Left kidney (tissue), 1 donor: ENCODE data around the gene GARIN5B. TPM values are rescaled to one million over a fixed set of nuclear protein-coding genes. Genes with fewer than 3 reads are reported as not detected.

Experiments
- polyA plus RNA-seq: library from polyadenylated mRNA; unstranded; fragments of 120-200 nt; gene quantifications from one replicate; pipeline ENCODE4 v1.2.1, GENCODE V29; 2013; ENCODE audit not compliant: insufficient read length

Gene GARIN5B
- polyA plus RNA-seq, 1 donor = 0.17 TPM

Other genes starting within 250 kb of the GARIN5B start
- 68.6 TPM for gene PPP1R12C, start 245.6 kb downstream of the GARIN5B start, polyA plus RNA-seq
- gene TNNT1, start 214.1 kb downstream of the GARIN5B start, polyA plus RNA-seq = 3.8 TPM
- gene TNNI3, start 205.5 kb downstream of the GARIN5B start, polyA plus RNA-seq = 3.3 TPM
- 7.5 TPM for gene DNAAF3, start 196.6 kb downstream of the GARIN5B start, polyA plus RNA-seq
- 0.30 TPM for gene SYT5, start 183.0 kb downstream of the GARIN5B start, polyA plus RNA-seq
- 0.07 TPM for gene PTPRH, start 153.8 kb downstream of the GARIN5B start, polyA plus RNA-seq
- gene TMEM86B, start 134.5 kb downstream of the GARIN5B start, polyA plus RNA-seq = 2.8 TPM
- gene PPP6R1, start 104.2 kb downstream of the GARIN5B start, polyA plus RNA-seq = 46.0 TPM
- gene HSPBP1, start 83.2 kb downstream of the GARIN5B start, polyA plus RNA-seq = 24.0 TPM
- 14.7 TPM for gene BRSK1, start 79.3 kb downstream of the GARIN5B start, polyA plus RNA-seq
- gene TMEM150B, start 37.9 kb downstream of the GARIN5B start, polyA plus RNA-seq = 1.5 TPM
- 24.4 TPM for gene KMT5C, start 23.4 kb downstream of the GARIN5B start, polyA plus RNA-seq
- 0.78 TPM for gene COX6B2, start 8.5 kb downstream of the GARIN5B start, polyA plus RNA-seq
- 1.4 TPM for gene IL11, start 7.2 kb upstream of the GARIN5B start, polyA plus RNA-seq
- 0.48 TPM for gene TMEM190, start 13.6 kb upstream of the GARIN5B start, polyA plus RNA-seq
- 0.32 TPM for gene TMEM238, start 21.0 kb upstream of the GARIN5B start, polyA plus RNA-seq
- 746 TPM for gene RPL28, start 22.7 kb upstream of the GARIN5B start, polyA plus RNA-seq
- gene UBE2S, start 44.5 kb upstream of the GARIN5B start, polyA plus RNA-seq = 43.7 TPM
- 0.20 TPM for gene SHISA7, start 80.0 kb upstream of the GARIN5B start, polyA plus RNA-seq
- gene ISOC2, start 98.4 kb upstream of the GARIN5B start, polyA plus RNA-seq = 30.1 TPM
- not detected for gene C19orf85, start 101.5 kb upstream of the GARIN5B start, polyA plus RNA-seq
- gene ZNF628, start 113.4 kb upstream of the GARIN5B start, polyA plus RNA-seq = 2.4 TPM
- gene NAT14, start 121.9 kb upstream of the GARIN5B start, polyA plus RNA-seq = 36.8 TPM
- 1.1 TPM for gene SSC5D, start 125.2 kb upstream of the GARIN5B start, polyA plus RNA-seq
- 1.1 TPM for gene SBK2, start 173.9 kb upstream of the GARIN5B start, polyA plus RNA-seq
- 0.58 TPM for gene SBK3, start 182.3 kb upstream of the GARIN5B start, polyA plus RNA-seq
- gene ZNF579, start 217.6 kb upstream of the GARIN5B start, polyA plus RNA-seq = 16.1 TPM
- 20.7 TPM for gene FIZ1, start 236.3 kb upstream of the GARIN5B start, polyA plus RNA-seq
- 5.4 TPM for gene ZNF524, start 237.0 kb upstream of the GARIN5B start, polyA plus RNA-seq
- 6.3 TPM for gene ZNF865, start 242.4 kb upstream of the GARIN5B start, polyA plus RNA-seq